Measurements from ENCODE around the gene PPFIA1. TPM values are rescaled to one million over a fixed set of nuclear protein-coding genes. Genes with fewer than 3 reads are reported as not detected.
A peak's percentile ranks its signal among the peaks of the same experiment; 100 is the strongest.

The PPFIA1 gene
- total and polyA plus RNA-seq, 2 of the 13 experiments (the other 11 are each of a cell fraction or from before 2014, with no cell fraction given): 29.9 to 45.2 TPM

DNA sequence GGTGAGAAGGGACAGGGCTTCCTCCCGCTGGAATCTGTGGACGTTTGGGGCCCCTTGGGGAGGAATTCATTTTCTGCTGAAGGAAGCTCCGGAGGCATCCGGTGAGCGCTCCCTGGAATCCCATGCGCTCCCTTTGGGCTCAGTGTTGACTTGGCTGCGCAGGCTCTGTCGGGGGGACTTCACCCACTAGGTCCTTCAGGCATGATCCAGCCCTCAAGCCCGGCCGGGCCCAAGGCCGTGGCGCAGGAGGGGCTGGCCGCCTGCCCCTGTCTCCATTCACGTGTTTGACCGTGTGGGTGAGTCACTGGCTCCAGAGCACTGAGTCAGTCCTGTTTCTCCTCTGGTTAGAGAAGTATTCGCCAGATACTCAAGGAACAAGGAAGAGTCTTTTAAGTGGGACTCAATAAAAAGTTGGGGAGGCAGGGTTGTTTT, 129.2 kb downstream of the PPFIA1 start (continued):
- TF ChIP-seq, protein P1, sequence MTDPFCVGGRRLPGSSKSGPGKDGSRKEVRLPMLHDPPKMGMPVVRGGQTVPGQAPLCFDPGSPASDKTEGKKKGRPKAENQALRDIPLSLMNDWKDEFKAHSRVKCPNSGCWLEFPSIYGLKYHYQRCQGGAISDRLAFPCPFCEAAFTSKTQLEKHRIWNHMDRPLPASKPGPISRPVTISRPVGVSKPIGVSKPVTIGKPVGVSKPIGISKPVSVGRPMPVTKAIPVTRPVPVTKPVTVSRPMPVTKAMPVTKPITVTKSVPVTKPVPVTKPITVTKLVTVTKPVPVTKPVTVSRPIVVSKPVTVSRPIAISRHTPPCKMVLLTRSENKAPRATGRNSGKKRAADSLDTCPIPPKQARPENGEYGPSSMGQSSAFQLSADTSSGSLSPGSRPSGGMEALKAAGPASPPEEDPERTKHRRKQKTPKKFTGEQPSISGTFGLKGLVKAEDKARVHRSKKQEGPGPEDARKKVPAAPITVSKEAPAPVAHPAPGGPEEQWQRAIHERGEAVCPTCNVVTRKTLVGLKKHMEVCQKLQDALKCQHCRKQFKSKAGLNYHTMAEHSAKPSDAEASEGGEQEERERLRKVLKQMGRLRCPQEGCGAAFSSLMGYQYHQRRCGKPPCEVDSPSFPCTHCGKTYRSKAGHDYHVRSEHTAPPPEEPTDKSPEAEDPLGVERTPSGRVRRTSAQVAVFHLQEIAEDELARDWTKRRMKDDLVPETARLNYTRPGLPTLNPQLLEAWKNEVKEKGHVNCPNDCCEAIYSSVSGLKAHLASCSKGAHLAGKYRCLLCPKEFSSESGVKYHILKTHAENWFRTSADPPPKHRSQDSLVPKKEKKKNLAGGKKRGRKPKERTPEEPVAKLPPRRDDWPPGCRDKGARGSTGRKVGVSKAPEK (CRISPR knock-in tag; IDR thresholded peaks at IDR 0.05; ENCODE audit: borderline replicate concordance): no peak
- no peak for TF ChIP-seq ATF5 (CRISPR knock-in tag; IDR thresholded peaks at IDR 0.05; ENCODE audit: low read depth)
- no peak for TF ChIP-seq ZNF749 (CRISPR knock-in tag; IDR thresholded peaks at IDR 0.05; ENCODE audit: borderline replicate concordance)
- TF ChIP-seq CCDC6 (CRISPR knock-in tag; IDR thresholded peaks at IDR 0.05): no peak
- no peak for TF ChIP-seq ZNF879 (CRISPR knock-in tag; IDR thresholded peaks at IDR 0.05)
- no peak for TF ChIP-seq ONECUT2 (CRISPR knock-in tag; IDR thresholded peaks at IDR 0.05)
- 0 out of 2 replicates have a peak, but pooled peaks have one; percentile 27 for TF ChIP-seq GATAD1 (CRISPR knock-in tag; IDR thresholded peaks at IDR 0.05)
- TF ChIP-seq, protein P2, sequence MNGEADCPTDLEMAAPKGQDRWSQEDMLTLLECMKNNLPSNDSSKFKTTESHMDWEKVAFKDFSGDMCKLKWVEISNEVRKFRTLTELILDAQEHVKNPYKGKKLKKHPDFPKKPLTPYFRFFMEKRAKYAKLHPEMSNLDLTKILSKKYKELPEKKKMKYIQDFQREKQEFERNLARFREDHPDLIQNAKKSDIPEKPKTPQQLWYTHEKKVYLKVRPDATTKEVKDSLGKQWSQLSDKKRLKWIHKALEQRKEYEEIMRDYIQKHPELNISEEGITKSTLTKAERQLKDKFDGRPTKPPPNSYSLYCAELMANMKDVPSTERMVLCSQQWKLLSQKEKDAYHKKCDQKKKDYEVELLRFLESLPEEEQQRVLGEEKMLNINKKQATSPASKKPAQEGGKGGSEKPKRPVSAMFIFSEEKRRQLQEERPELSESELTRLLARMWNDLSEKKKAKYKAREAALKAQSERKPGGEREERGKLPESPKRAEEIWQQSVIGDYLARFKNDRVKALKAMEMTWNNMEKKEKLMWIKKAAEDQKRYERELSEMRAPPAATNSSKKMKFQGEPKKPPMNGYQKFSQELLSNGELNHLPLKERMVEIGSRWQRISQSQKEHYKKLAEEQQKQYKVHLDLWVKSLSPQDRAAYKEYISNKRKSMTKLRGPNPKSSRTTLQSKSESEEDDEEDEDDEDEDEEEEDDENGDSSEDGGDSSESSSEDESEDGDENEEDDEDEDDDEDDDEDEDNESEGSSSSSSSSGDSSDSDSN (CRISPR knock-in tag; IDR thresholded peaks at IDR 0.05): peak; percentile 77
- no peak for TF ChIP-seq ZC3H4 (CRISPR knock-in tag; IDR thresholded peaks at IDR 0.05; ENCODE audit: borderline replicate concordance)
- TF ChIP-seq SP1 (IDR thresholded peaks at IDR 0.05): no peak
- TF ChIP-seq SP1 (CRISPR knock-in tag; IDR thresholded peaks at IDR 0.05): no peak; the same call in 1 of the 2 replicates
- peak; percentile 69; the same call in 1 of the 2 replicates for TF ChIP-seq ZNF788 (CRISPR knock-in tag; IDR thresholded peaks at IDR 0.05; ENCODE audit: borderline replicate concordance)
- TF ChIP-seq ZNF263 (CRISPR knock-in tag; IDR thresholded peaks at IDR 0.05): peak; percentile 63
- TF ChIP-seq KDM4B (CRISPR knock-in tag; IDR thresholded peaks at IDR 0.05): no peak
- no peak for TF ChIP-seq ZNF724P (CRISPR knock-in tag; IDR thresholded peaks at IDR 0.05; ENCODE audit: borderline replicate concordance)
- TF ChIP-seq, protein P3, sequence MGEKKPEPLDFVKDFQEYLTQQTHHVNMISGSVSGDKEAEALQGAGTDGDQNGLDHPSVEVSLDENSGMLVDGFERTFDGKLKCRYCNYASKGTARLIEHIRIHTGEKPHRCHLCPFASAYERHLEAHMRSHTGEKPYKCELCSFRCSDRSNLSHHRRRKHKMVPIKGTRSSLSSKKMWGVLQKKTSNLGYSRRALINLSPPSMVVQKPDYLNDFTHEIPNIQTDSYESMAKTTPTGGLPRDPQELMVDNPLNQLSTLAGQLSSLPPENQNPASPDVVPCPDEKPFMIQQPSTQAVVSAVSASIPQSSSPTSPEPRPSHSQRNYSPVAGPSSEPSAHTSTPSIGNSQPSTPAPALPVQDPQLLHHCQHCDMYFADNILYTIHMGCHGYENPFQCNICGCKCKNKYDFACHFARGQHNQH (CRISPR knock-in tag; IDR thresholded peaks at IDR 0.05): peak; percentile 63
- TF ChIP-seq ZNF781 (CRISPR knock-in tag; IDR thresholded peaks at IDR 0.05; ENCODE audit: borderline replicate concordance, not compliant biosample characterization): no peak
- no peak for TF ChIP-seq ELF4 (CRISPR knock-in tag; IDR thresholded peaks at IDR 0.05; ENCODE audit: borderline replicate concordance)
- no peak for TF ChIP-seq FIP1L1 (IDR thresholded peaks at IDR 0.05; ENCODE audit: borderline replicate concordance, insufficient read depth, low read depth, low read length)
- no peak for TF ChIP-seq IRX3 (CRISPR knock-in tag; IDR thresholded peaks at IDR 0.05; ENCODE audit: borderline replicate concordance, low read depth)
- no peak for TF ChIP-seq ETS1 (CRISPR knock-in tag; IDR thresholded peaks at IDR 0.05)
- no peak for TF ChIP-seq FOXO1 (CRISPR knock-in tag; IDR thresholded peaks at IDR 0.05)
- TF ChIP-seq NR2C2 (CRISPR knock-in tag; IDR thresholded peaks at IDR 0.05; ENCODE audit: borderline replicate concordance): no peak

Data from HepG2 (cell line).